B cell (primary cell): ENCODE data around the gene OTX2. TPM values are rescaled to one million over a fixed set of nuclear protein-coding genes. Genes with fewer than 3 reads are reported as not detected.

ENCODE experiments used
- ATAC-seq: fragments of 200-7000 bp; cut with Tn5 transposase; one replicate; pipeline ENCODE4 v1.10.0; 2021; ENCODE audit warnings: low read depth, mild to moderate bottlenecking, moderate number of reproducible peaks, moderate library complexity
- CTCF ChIA-PET: fragments of 350-600 bp; sonication (Branson Sonifier 250); formaldehyde crosslinking; loops from one replicate; lab custom pipeline; 2021; ENCODE audit warnings: antibody characterized with exemption, inconsistent platforms; lab: Charles Lee
- POLR2A ChIA-PET: fragments of 350-600 bp; sonication (Branson Sonifier 250); formaldehyde crosslinking; loops from one replicate; lab custom pipeline; 2021; ENCODE audit warnings: antibody characterized with exemption; lab: Charles Lee
- DNase-seq: peaks from one replicate; pipeline ENCODE4 v3.0.0; 2013
- H2AFZ ChIP-seq: 2 replicates; pipeline ENCODE4 v1.6.1; 2012; ENCODE audit warnings: mild to moderate bottlenecking, low read depth, low read length; ENCODE audit not compliant: insufficient read depth, poor library complexity, severe bottlenecking
- H3K27ac ChIP-seq, 2 donors: 1 replicate in 1 of 2; 2 replicates in 1 of 2; pipeline ENCODE4 v1.5.1; 2012 to 2013; ENCODE audit warnings: low read length in 2 of 2, mild to moderate bottlenecking in 2 of 2, moderate library complexity in 1 of 2
- H3K27me3 ChIP-seq, 4 experiments: fragments of 200-600 bp in 1 of 4; sonication (generic) in 1 of 4; replicated peaks in 1 of 4; 1 replicate in 2 of 4; 2 replicates in 2 of 4; pipeline versions ENCODE4 v1.6.1 to v1.7.0; 2013 to 2016; ENCODE audit warnings: low read length in 3 of 4, mild to moderate bottlenecking in 2 of 4, mixed read lengths in 1 of 4, moderate library complexity in 1 of 4; ENCODE audit not compliant: insufficient read depth in 4 of 4, control insufficient read depth in 3 of 4; ENCODE audit errors: control extremely low read depth in 1 of 4
- H3K36me3 ChIP-seq, 2 experiments: replicated peaks in 1 of 2; 1 replicate in 1 of 2; 2 replicates in 1 of 2; pipeline versions ENCODE4 v1.6.1 to v1.7.1; 2013; ENCODE audit warnings: low read length in 1 of 2; ENCODE audit not compliant: insufficient read depth in 2 of 2, control insufficient read depth in 1 of 2; ENCODE audit errors: control extremely low read depth in 1 of 2, extremely low read depth in 1 of 2
- H3K4me1 ChIP-seq, 2 donors: fragments of 200-600 bp in 1 of 2; sonication (generic) in 1 of 2; 1 replicate in 1 of 2; 2 replicates in 1 of 2; pipeline versions ENCODE4 v1.5.1 to v1.6.1; 2013 to 2017; ENCODE audit warnings: low read length in 2 of 2; ENCODE audit not compliant: control insufficient read depth in 2 of 2, insufficient read depth in 2 of 2
- H3K4me2 ChIP-seq: replicated peaks from 2 replicates; pipeline ENCODE3; 2012; ENCODE audit warnings: mild to moderate bottlenecking, low read depth, low read length; ENCODE audit not compliant: poor library complexity, severe bottlenecking
- H3K4me3 ChIP-seq, 5 experiments: fragments of 200-600 bp in 1 of 5; sonication (generic) in 1 of 5; 1 replicate in 3 of 5; 2 replicates in 2 of 5; pipeline versions ENCODE4 v1.5.1 to v1.7.0; 2011 to 2016; ENCODE audit warnings: low read length in 4 of 5, mild to moderate bottlenecking in 4 of 5, low read depth in 2 of 5, control low read depth in 1 of 5, moderate library complexity in 1 of 5; ENCODE audit not compliant: insufficient read depth in 1 of 5; ENCODE audit errors: control extremely low read depth in 1 of 5, extremely low read depth in 1 of 5
- H3K79me2 ChIP-seq: fragments of 200-600 bp; sonication (generic); one replicate; pipeline ENCODE4 v1.6.0; 2016; ENCODE audit warnings: low read length; ENCODE audit not compliant: control insufficient read depth, insufficient read depth
- H3K9ac ChIP-seq: fragments of 200-600 bp; sonication (generic); 2 replicates; pipeline ENCODE4 v1.6.1; 2017; ENCODE audit warnings: mild to moderate bottlenecking, low read length, moderate library complexity
- H3K9me3 ChIP-seq, 3 donors: one replicate each; pipeline versions ENCODE4 v1.6.1 to v1.7.1; 2013; ENCODE audit warnings: low read length in 2 of 3; ENCODE audit not compliant: control insufficient read depth in 2 of 3, insufficient read depth in 1 of 3; ENCODE audit errors: control extremely low read depth in 1 of 3
- H4K20me1 ChIP-seq: 2 replicates; pipeline ENCODE4 v1.6.0; 2012; ENCODE audit warnings: mild to moderate bottlenecking, low read length; ENCODE audit not compliant: insufficient read depth, control insufficient read depth, poor library complexity, severe bottlenecking
- H3K27ac Mint-ChIP-seq: one replicate; pipeline ENCODE4 v1.8.0; 2021; ENCODE audit warnings: mixed read lengths
- H3K27me3 Mint-ChIP-seq: one replicate; pipeline ENCODE4 v1.8.0; 2021; ENCODE audit warnings: mixed read lengths
- H3K4me1 Mint-ChIP-seq: one replicate; pipeline ENCODE4 v1.8.0; 2021; ENCODE audit warnings: mixed read lengths
- H3K4me3 Mint-ChIP-seq: one replicate; pipeline ENCODE4 v1.8.0; 2021; ENCODE audit warnings: mixed read lengths
- H3K9me3 Mint-ChIP-seq: one replicate; pipeline ENCODE4 v1.8.0; 2022; ENCODE audit warnings: mixed read lengths; ENCODE audit not compliant: insufficient read depth
- CTCF ChIP-seq: fragments of 200-600 bp; IDR thresholded peaks from one replicate; pipeline ENCODE4 v1.8.0; 2022; ENCODE audit warnings: antibody characterized with exemption, mild to moderate bottlenecking
- EZH2 ChIP-seq: IDR thresholded peaks from 2 replicates; pipeline ENCODE4 v1.6.1; 2012; ENCODE audit warnings: borderline replicate concordance, low read depth, mild to moderate bottlenecking, moderate library complexity, low read length; ENCODE audit not compliant: insufficient read depth, poor library complexity, severe bottlenecking
- WGBS: methylation state at CpG from one replicate; pipeline ENCODE4 v1.1.5; 2013; ENCODE audit warnings: missing lambda C conversion rate; ENCODE audit not compliant: insufficient coverage; 5-methylcytosine and 5-hydroxymethylcytosine counted together
- intact Hi-C: fragments of 100-400 bp; cut with micrococcal nuclease; formaldehyde crosslinking; loops from one replicate; pipeline ENCODE4 v1.10.0; 2022
- polyA plus RNA-seq: library from polyadenylated mRNA; depleted of rRNA; stranded (reverse); fragments of >200 nt; gene quantifications from 2 replicates; pipeline ENCODE4 v1.2.3, GENCODE V29; 2012
- total RNA-seq, 2 donors: library from RNA; stranded (reverse); fragments of 120-200 nt in 1 of 2; gene quantifications; 1 replicate in 1 of 2; 2 replicates in 1 of 2; pipeline versions ENCODE4 v1.2.3 to v1.2.4, GENCODE V29; 2013 to 2022

OTX2 gene
- total and polyA plus RNA-seq, 2 donors (not counting 1 experiment from before 2014, with no cell fraction given) = not detected

GRCh38 chr14:56770512-56770911 is 39.8 kb downstream of the OTX2 start:
- ChIA-PET CTCF (no interaction called here), POLR2A (no interaction called here)
- DNase-seq = no peak
- no peak overlapping the region for H3K4me3 ChIP-seq
- Mint-ChIP-seq H3K4me1 (no peaks in the 10 kb centered on the region), H3K27me3 (peaks cover 20% of the 10 kb centered on the region), H3K9me3 (no peaks in the 10 kb centered on the region), H3K4me3 (no peak overlapping the region), H3K27ac (no peak overlapping the region)
- no peaks in the 10 kb centered on the region for H3K4me1 ChIP-seq
- H2AFZ ChIP-seq = no peak overlapping the region
- no peaks in the 10 kb centered on the region for H3K27me3 ChIP-seq
- no peak overlapping the region for H3K27ac ChIP-seq
- H3K9ac ChIP-seq = no peak overlapping the region
- H3K36me3 ChIP-seq = no peaks in the 10 kb centered on the region
- intact Hi-C loops = no loop called here
- H3K79me2 ChIP-seq = no peaks in the 10 kb centered on the region
- no peak overlapping the region for H3K4me2 ChIP-seq
- no peak for ATAC-seq
- TF ChIP-seq EZH2 = no peak
- TF ChIP-seq CTCF = no peak
- H4K20me1 ChIP-seq = no peaks in the 10 kb centered on the region
- no peaks in the 10 kb centered on the region for H3K9me3 ChIP-seq

- Mint-ChIP-seq H3K4me3 (no peak overlapping the region), H3K27me3 (peaks cover 13% of the 10 kb centered on the region), H3K4me1 (no peaks in the 10 kb centered on the region), H3K27ac (no peak overlapping the region), H3K9me3 (no peaks in the 10 kb centered on the region)
- Histone ChIP-seq H3K27me3 (no peaks in the 10 kb centered on the region), H3K27ac (no peak overlapping the region), H3K4me3 (no peak overlapping the region), H3K9me3 (no peaks in the 10 kb centered on the region), H4K20me1 (no peaks in the 10 kb centered on the region), H3K4me1 (no peaks in the 10 kb centered on the region), H2AFZ (no peak overlapping the region), H3K79me2 (no peaks in the 10 kb centered on the region), H3K9ac (no peak overlapping the region), H3K4me2 (no peak overlapping the region), H3K36me3 (no peaks in the 10 kb centered on the region)
- DNase-seq (no peak), ATAC-seq (no peak)
- TF ChIP-seq EZH2 (no peak), CTCF (no peak)
- ChIA-PET CTCF (no interaction called here), POLR2A (no interaction called here)
- intact Hi-C loops = no loop called here
- WGBS = no CpG with 5 or more reads among the region's 6 CpGs
Observed at GRCh38 chr14:56760164-56760914, 49.9 kb downstream of the OTX2 start.
